Erythroblast (primary cell): ENCODE results near the gene PSTK.

Experiments used
- GATA1 ChIP-seq: IDR thresholded peaks from 2 replicates; pipeline ENCODE4 v1.6.1; 2011; ENCODE audit warnings: low read depth, mild to moderate bottlenecking, control low read depth, low read length, moderate library complexity
- POLR2A ChIP-seq: IDR thresholded peaks from 2 replicates; pipeline ENCODE4 v1.6.1; 2011; ENCODE audit warnings: mild to moderate bottlenecking, low read length

- TF ChIP-seq POLR2A = no peak
- no peak for TF ChIP-seq GATA1
Measured at GRCh38 chr10:123034332-123034731, 54.1 kb downstream of the PSTK start.
